ENCODE data around the gene HIGD1A. TPM values are rescaled to one million over a fixed set of nuclear protein-coding genes. Genes with fewer than 3 reads are reported as not detected.
A peak's percentile ranks its signal among the peaks of the same experiment; 100 is the strongest.

HIGD1A gene
- total and polyA plus RNA-seq, 9 of the 15 experiments (the other 6 are each of a cell fraction or from before 2014, with no cell fraction given) = 165 to 1,185 (median 333) TPM

GRCh38 chr3:42853056-42853455 lies 48.8 kb upstream of the HIGD1A start:
- intact Hi-C loops (cut with micrococcal nuclease) = no loop called here
- Histone ChIP-seq H3K9me1 (ENCODE audit: control insufficient read depth, insufficient read depth, low read length) (no peaks in the 10 kb centered on the region), H3K4me1 (replicated peaks in 1 of 2; ENCODE audit: control insufficient read depth in 2 of 2, insufficient read depth in 2 of 2, low read length in 2 of 2) (peaks cover 7 to 29% of the 10 kb centered on the region in 2 experiments; a peak in 3 of 5 replicates), H3K9me3 (replicated peaks; ENCODE audit: control insufficient read depth, insufficient read depth, low read depth, low read length) (no peaks in the 10 kb centered on the region), H3K4me3 (no peak overlapping the region), H4K20me1 (replicated peaks; ENCODE audit: control insufficient read depth, insufficient read depth, low read length) (no peaks in the 10 kb centered on the region), H3K79me2 (ENCODE audit: control insufficient read depth, insufficient read depth, low read length) (no peaks in the 10 kb centered on the region), H2AFZ (ENCODE audit: low read depth, low read length) (no peak overlapping the region), H3K4me2 (ENCODE audit: insufficient read depth, low read length) (no peak overlapping the region), H3K36me3 (ENCODE audit: control insufficient read depth, insufficient read depth, low read length) (no peaks in the 10 kb centered on the region), H3K27me3 (ENCODE audit: control insufficient read depth in 2 of 2, insufficient read depth in 2 of 2, low read length in 2 of 2) (peaks cover 4 to 44% of the 10 kb centered on the region in 2 experiments; a peak in 2 of 5 replicates), H3K9ac (ENCODE audit: insufficient read depth in 1 of 2, low read depth in 2 of 2, low read length in 2 of 2) (no peak overlapping the region), H3K27ac (ENCODE audit: extremely low read depth, low read depth, low read length) (no peak overlapping the region)
- ChIA-PET POLR2A (interaction anchor here (0.6 to 1.6 kb wide), 4 partner anchors 13 to 233 kb away, joined by 3 to 4 read pairs (median 4); no protein-coding TSS in a partner anchor), CTCF (ENCODE audit: low intra/inter-chr PET ratio) (no interaction called here)
- DNase-seq (ENCODE audit: extremely low read depth in 1 of 4, low spot score in 3 of 4) = no peak
- TF ChIP-seq BCOR (IDR thresholded peaks at IDR 0.05) = peak; percentile 58; the same call in 1 of the 2 replicates
- TF ChIP-seq NCOA2 (IDR thresholded peaks at IDR 0.05; ENCODE audit: partially characterized antibody in 2 of 2) = no peak
- no peak for TF ChIP-seq XRCC5 (IDR thresholded peaks at IDR 0.05; ENCODE audit: low read depth, low read length)
- peak; percentile 20 for TF ChIP-seq RBM25 (IDR thresholded peaks at IDR 0.05; ENCODE audit: low read depth, low read length, severe bottlenecking)
- TF ChIP-seq ZFP36 (IDR thresholded peaks at IDR 0.05; ENCODE audit: low read depth, low read length, partially characterized antibody) = peak; percentile 31
- BruUV-seq (replicated peaks) = no TSS peak
- FAIRE-seq = no peak
- 0% methylated on average over 1 of the region's 1 CpG for WGBS (ENCODE audit: insufficient coverage, low coverage, missing lambda C conversion rate)
- no peak for ATAC-seq
- in situ Hi-C loops (cut with MboI) = no loop called here

GRCh38 chr3:42852441-42852840 lies 48.2 kb upstream of the HIGD1A start:
- no TSS peak for BruUV-seq (replicated peaks)
- Histone ChIP-seq H3K9me1 (ENCODE audit: control insufficient read depth, insufficient read depth, low read length) (no peaks in the 10 kb centered on the region), H3K27me3 (ENCODE audit: control insufficient read depth in 2 of 2, insufficient read depth in 2 of 2, low read length in 2 of 2) (peaks cover 4 to 44% of the 10 kb centered on the region in 2 experiments; a peak in 2 of 5 replicates), H3K4me3 (no peak overlapping the region), H3K79me2 (ENCODE audit: control insufficient read depth, insufficient read depth, low read length) (no peaks in the 10 kb centered on the region), H3K4me1 (replicated peaks in 1 of 2; ENCODE audit: control insufficient read depth in 2 of 2, insufficient read depth in 2 of 2, low read length in 2 of 2) (peaks cover 7 to 30% of the 10 kb centered on the region in 2 experiments; a peak in 3 of 5 replicates), H3K36me3 (ENCODE audit: control insufficient read depth, insufficient read depth, low read length) (no peaks in the 10 kb centered on the region), H3K9ac (ENCODE audit: insufficient read depth in 1 of 2, low read depth in 2 of 2, low read length in 2 of 2) (peak overlapping the region in 1 of 2 experiments; percentile 53; a peak in 1 of 4 replicates), H2AFZ (ENCODE audit: low read depth, low read length) (no peak overlapping the region), H3K27ac (ENCODE audit: extremely low read depth, low read depth, low read length) (no peak overlapping the region), H4K20me1 (replicated peaks; ENCODE audit: control insufficient read depth, insufficient read depth, low read length) (no peaks in the 10 kb centered on the region), H3K4me2 (ENCODE audit: insufficient read depth, low read length) (peak overlapping the region; percentile 36; the same call in 1 of the 2 replicates), H3K9me3 (replicated peaks; ENCODE audit: control insufficient read depth, insufficient read depth, low read depth, low read length) (no peaks in the 10 kb centered on the region)
- in situ Hi-C loops (cut with MboI) (no loop called here), intact Hi-C loops (cut with micrococcal nuclease) (no loop called here)
- CTCF ChIA-PET (ENCODE audit: low intra/inter-chr PET ratio) = no interaction called here
- POLR2A ChIA-PET = interaction anchor here (0.6 to 1.6 kb wide), 4 partner anchors 9 to 323 kb away, joined by 3 to 8 read pairs (median 4); no protein-coding TSS in a partner anchor
- FAIRE-seq (peak; percentile 62), DNase-seq (ENCODE audit: extremely low read depth in 1 of 4, low spot score in 3 of 4) (peak in 2 of 4 experiments; percentile 70 to 73), ATAC-seq (peak; percentile 72)
- WGBS (ENCODE audit: insufficient coverage, low coverage, missing lambda C conversion rate) = 3% methylated on average over 2 of the region's 2 CpGs
- no peak for TF ChIP-seq CSDE1 (IDR thresholded peaks at IDR 0.05)
- 0 out of 4 replicates have a peak, but pooled peaks of 1 of the 2 experiments have one; percentile 40 for TF ChIP-seq MAZ (CRISPR knock-in tag; conservative IDR thresholded peaks at IDR 0.05 in 1 of 2, IDR thresholded peaks at IDR 0.05 in 1 of 2)
- TF ChIP-seq BRCA1 (IDR thresholded peaks at IDR 0.05) = no peak
- no peak for TF ChIP-seq BRCA1 (CRISPR knock-in tag; IDR thresholded peaks at IDR 0.05)
- no peak for TF ChIP-seq NR2C1 (IDR thresholded peaks at IDR 0.05)
- TF ChIP-seq NR2C1 (tag; IDR thresholded peaks at IDR 0.05) = no peak
- TF ChIP-seq THRB (CRISPR knock-in tag; conservative IDR thresholded peaks at IDR 0.05) = no peak
- TF ChIP-seq ZBTB2 (IDR thresholded peaks at IDR 0.05) = no peak
- TF ChIP-seq ZNF121 (CRISPR knock-in tag; conservative IDR thresholded peaks at IDR 0.05) = no peak
- TF ChIP-seq XRCC3 (IDR thresholded peaks at IDR 0.05) = no peak
